ENCODE data around the gene CHCHD6.

CHCHD6 gene

DNA sequence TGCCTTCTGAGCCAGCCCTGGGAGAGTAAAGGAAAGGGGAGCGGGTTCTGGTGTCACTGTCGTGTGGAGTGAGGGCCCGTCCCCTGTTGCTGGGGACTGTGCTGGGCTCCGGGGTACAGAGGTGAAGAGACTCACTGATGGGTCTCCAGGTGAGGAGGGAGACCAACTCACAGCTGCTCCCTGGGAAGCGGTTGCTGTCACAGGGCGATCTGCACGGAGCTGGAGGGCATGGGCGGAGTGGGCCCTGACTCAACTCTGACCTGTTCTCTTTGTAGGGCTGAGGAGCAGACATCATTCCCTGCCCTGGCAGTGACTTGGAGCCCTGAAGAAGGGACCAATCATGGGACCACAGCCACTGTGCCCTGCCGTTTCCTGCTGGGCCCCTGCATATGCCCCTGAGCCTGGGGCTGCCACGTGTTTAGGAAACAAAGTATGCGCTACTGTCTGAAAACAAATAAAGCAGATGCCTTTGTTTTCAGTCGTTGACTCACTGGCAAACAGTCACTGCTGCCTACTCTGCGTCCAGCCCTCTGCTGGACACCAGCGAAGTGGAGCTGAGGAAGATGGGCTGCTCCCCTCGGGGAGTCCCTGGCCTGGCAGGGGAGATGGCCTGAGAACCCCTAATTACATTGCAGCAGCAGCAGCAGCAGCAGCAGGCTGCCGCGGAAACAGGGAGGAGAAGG is 256.0 kb downstream of the CHCHD6 start:
- H3K9me3 ChIP-seq (ENCODE audit: low read length): no peaks in the 10 kb centered on the region
- H3K4me1 ChIP-seq (ENCODE audit: insufficient read depth, low read length): peaks cover 17% of the 10 kb centered on the region

DNA sequence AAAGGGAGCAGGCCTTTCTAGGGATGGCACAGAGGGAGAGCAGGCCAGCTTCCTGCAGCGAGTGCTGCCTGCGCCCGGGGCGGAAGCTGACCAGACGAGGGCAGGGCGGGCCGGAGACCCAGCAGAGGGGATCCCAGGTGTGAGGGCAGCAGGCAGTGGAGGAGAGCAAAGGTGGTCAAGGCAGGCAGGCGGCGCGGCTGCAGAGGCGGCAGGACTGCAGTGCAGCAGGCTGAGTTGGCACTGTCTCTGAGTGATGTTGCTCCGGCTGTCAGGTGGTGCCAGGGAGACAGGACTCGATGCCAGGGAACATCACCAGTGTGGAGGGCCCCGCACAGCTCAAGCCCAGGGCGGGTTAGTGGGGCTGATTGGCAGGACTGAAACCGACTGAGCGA is 256.6 kb downstream of the CHCHD6 start:
- no peaks in the 10 kb centered on the region for H3K27me3 ChIP-seq (ENCODE audit: insufficient read depth, low read length)
- peaks cover 17% of the 10 kb centered on the region for H3K4me1 ChIP-seq (ENCODE audit: insufficient read depth, low read length)
- no peaks in the 10 kb centered on the region for H3K36me3 ChIP-seq (ENCODE audit: insufficient read depth, low read length)
- H3K4me3 ChIP-seq (ENCODE audit: low read length): no peak overlapping the region
- H3K9me3 ChIP-seq (ENCODE audit: low read length): no peaks in the 10 kb centered on the region
- no peak overlapping the region for H2AFZ ChIP-seq (ENCODE audit: low read depth, low read length)

More for the DNA sequence above, 256.0 kb downstream of the CHCHD6 start:
- Histone ChIP-seq H3K27me3 (ENCODE audit: insufficient read depth, low read length) (no peaks in the 10 kb centered on the region), H3K36me3 (ENCODE audit: insufficient read depth, low read length) (no peaks in the 10 kb centered on the region), H2AFZ (ENCODE audit: low read depth, low read length) (no peak overlapping the region), H3K4me3 (ENCODE audit: low read length) (no peak overlapping the region)

DNA sequence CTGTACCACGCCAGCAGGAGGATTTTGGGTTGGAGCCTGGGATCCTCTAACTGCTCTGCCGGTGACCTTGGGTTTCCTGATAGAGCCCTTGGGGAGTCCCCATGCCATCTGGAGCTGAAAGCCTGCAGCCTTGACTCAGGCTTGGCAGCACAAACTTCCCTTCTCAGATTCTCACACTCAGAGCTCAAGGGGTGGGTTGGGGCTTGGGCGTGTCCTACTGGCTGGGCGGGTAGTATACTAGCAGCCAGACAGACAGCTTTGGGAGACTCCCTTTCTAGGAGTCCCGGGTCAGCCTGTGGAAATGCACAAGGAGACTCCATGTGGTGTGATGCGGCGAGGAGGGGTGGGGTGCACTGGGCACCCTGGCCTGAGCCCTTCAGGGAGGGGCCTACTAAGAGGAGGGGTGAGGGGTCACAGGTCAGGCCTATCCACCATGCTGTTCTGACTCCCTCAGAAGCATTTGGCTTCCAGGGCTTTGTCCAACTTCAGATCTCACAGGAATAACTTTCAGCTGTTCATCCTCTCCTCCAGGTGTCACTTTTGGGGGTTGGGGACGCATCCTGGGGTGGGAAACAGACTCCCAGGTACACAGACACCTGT is 257.3 kb downstream of the CHCHD6 start:
- Histone ChIP-seq H3K36me3 (ENCODE audit: insufficient read depth, low read length) (no peaks in the 10 kb centered on the region), H2AFZ (ENCODE audit: low read depth, low read length) (no peak overlapping the region), H3K27me3 (ENCODE audit: insufficient read depth, low read length) (no peaks in the 10 kb centered on the region), H3K4me1 (ENCODE audit: insufficient read depth, low read length) (peaks cover 17% of the 10 kb centered on the region), H3K4me3 (ENCODE audit: low read length) (no peak overlapping the region), H3K9me3 (ENCODE audit: low read length) (no peaks in the 10 kb centered on the region)

DNA sequence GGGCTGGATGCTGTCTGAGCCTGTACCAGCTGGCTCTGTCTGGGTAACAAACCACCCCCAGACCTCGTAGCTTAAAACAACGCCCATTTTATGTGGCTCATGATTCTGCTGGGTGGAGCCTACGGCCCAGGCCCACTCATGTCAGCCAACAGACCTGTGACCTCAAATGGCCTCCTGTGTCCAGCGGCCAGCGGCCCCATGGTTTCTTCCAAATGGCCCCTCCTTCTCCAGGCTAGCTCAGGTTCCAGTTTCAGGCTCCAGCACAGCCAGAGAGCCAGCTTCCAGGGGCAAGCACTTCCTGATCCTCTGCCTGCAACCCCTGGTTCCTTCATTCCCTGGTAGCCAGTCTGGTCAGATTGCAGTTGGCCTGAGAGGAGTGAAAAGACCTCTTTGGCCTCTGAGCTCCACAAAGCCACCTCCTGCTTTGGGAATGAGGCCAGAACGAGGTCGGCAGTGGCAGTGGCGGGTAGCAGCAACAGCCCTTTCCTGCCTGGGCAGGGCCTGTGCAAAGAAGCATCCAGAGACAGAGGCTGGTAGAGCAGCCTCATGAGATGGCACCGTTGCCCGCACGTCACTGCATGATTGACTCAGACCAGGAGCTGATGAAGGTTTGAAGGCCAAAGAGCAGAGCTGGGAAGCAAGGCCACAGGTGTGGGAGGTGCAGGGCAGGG is 257.9 kb downstream of the CHCHD6 start:
- no peaks in the 10 kb centered on the region for H3K9me3 ChIP-seq (ENCODE audit: low read length)
- no peaks in the 10 kb centered on the region for H3K36me3 ChIP-seq (ENCODE audit: insufficient read depth, low read length)
- no peak overlapping the region for H2AFZ ChIP-seq (ENCODE audit: low read depth, low read length)
- peaks cover 17% of the 10 kb centered on the region for H3K4me1 ChIP-seq (ENCODE audit: insufficient read depth, low read length)
- H3K27me3 ChIP-seq (ENCODE audit: insufficient read depth, low read length): no peaks in the 10 kb centered on the region
- no peak overlapping the region for H3K4me3 ChIP-seq (ENCODE audit: low read length)

DNA sequence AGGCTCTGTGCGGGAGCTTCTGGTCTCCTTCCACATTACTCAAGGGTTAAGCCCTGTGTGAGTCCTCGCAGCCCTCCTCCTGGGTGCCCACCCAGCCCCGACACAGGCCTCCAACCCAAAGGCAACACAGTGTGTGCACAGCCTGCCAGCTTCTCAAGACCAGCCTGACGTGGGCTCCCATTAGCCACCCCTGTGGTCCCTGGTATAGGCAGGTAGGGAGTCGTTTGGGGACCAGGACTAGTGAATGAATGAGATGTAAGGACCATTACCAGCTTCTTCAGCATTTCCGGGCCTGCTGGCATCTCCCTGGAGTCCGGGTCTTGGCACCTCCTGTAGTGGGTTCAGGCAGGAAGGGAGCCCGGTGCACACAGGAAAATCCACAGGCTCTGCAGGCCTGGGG is 258.7 kb downstream of the CHCHD6 start:
- Histone ChIP-seq H3K27me3 (ENCODE audit: insufficient read depth, low read length) (no peaks in the 10 kb centered on the region), H3K36me3 (ENCODE audit: insufficient read depth, low read length) (no peaks in the 10 kb centered on the region), H2AFZ (ENCODE audit: low read depth, low read length) (no peak overlapping the region), H3K9me3 (ENCODE audit: low read length) (no peaks in the 10 kb centered on the region), H3K4me3 (ENCODE audit: low read length) (no peak overlapping the region), H3K4me1 (ENCODE audit: insufficient read depth, low read length) (peaks cover 17% of the 10 kb centered on the region)

DNA sequence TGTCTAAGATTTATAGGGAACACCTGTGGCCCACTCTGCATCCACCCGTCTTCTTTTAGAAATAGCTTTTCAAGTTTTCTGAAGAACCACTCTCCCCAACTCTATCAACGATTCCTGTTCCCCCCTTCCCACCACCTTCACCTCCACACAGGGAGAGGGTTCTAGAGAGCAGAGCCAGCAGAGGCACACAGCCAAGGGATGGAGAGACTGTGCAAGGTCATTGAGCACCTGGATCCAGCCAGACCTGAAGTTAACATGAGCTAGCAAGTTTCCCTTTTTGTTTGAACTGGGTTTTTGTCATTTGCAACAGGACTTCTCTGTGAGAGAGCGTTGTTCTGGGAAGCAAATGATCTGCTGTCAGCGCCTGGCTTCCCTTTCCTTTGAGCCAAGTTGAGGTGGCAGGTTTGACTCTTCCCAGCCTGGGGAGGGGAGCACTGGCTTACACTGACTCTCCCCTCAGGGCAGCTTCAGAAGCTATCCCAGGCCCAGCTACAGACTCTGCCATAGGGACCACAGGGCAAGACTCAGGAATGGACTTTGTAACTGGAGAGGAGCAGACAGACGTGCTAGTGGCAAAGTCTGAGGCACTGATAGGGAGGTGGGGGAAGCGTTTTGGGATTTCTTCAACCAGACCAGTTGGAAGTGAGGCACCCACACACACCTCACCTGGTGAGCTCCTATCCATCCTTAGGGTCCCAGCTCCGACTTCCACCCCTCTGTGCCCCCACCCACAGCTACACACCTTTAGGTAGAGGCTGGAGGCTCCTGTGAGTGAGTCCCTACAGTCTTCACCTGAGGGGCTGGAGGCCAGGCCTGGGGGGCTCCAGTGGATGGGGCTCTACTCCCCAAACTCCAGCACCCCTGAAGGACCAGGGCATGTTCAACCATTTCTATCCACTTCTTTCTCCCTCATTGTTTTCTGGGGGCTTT is 259.5 kb downstream of the CHCHD6 start:
- Histone ChIP-seq H3K4me3 (ENCODE audit: low read length) (no peak overlapping the region), H3K36me3 (ENCODE audit: insufficient read depth, low read length) (no peaks in the 10 kb centered on the region), H3K27me3 (ENCODE audit: insufficient read depth, low read length) (no peaks in the 10 kb centered on the region), H3K4me1 (ENCODE audit: insufficient read depth, low read length) (peaks cover 20% of the 10 kb centered on the region), H3K9me3 (ENCODE audit: low read length) (no peaks in the 10 kb centered on the region), H2AFZ (ENCODE audit: low read depth, low read length) (no peak overlapping the region)

DNA sequence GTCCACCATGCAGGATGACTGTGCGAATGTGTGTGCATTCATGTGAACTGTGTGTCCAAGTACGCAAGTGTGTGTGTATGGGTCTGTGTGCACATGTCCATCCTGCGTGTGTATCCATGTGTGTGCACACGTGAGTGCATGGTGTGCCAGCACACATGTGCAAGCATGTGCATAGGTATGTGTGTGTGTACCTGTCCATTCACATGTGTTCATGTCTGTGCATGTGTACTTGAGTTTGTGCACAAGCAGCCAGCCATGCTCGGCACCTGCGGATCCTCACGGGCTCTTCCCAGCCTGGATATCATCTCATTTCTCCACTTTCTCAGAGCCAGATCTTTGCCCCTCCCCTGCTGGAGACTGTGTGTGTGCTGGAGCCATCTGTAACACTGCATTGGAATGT is 260.2 kb downstream of the CHCHD6 start:
- Histone ChIP-seq H3K4me1 (ENCODE audit: insufficient read depth, low read length) (peaks cover 21% of the 10 kb centered on the region), H3K9me3 (ENCODE audit: low read length) (no peaks in the 10 kb centered on the region), H3K27me3 (ENCODE audit: insufficient read depth, low read length) (no peaks in the 10 kb centered on the region), H2AFZ (ENCODE audit: low read depth, low read length) (no peak overlapping the region), H3K36me3 (ENCODE audit: insufficient read depth, low read length) (no peaks in the 10 kb centered on the region), H3K4me3 (ENCODE audit: low read length) (no peak overlapping the region)

DNA sequence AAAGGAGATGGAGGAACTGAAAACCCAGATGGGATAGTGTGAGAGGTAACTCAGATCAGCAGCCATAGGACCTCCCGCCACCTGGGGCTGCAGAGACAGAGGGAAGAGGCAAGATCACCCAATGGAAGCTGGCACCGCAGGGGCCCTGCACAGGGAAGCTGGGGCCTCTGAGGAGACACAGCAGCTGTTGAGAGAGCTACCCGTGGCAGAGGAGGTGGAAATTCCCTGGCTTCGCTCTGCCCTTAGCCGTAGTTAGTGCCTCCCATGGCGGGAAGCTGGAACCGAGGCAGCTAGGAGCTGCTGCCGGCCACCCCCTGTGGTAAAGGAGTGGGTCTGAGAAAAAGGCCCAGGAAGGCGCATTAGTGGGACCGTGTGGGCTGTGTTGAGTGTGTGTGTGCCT is 260.9 kb downstream of the CHCHD6 start:
- Histone ChIP-seq H3K36me3 (ENCODE audit: insufficient read depth, low read length) (no peaks in the 10 kb centered on the region), H3K4me3 (ENCODE audit: low read length) (no peak overlapping the region), H2AFZ (ENCODE audit: low read depth, low read length) (no peak overlapping the region), H3K4me1 (ENCODE audit: insufficient read depth, low read length) (peaks cover 18% of the 10 kb centered on the region), H3K27me3 (ENCODE audit: insufficient read depth, low read length) (no peaks in the 10 kb centered on the region), H3K9me3 (ENCODE audit: low read length) (no peaks in the 10 kb centered on the region)

DNA sequence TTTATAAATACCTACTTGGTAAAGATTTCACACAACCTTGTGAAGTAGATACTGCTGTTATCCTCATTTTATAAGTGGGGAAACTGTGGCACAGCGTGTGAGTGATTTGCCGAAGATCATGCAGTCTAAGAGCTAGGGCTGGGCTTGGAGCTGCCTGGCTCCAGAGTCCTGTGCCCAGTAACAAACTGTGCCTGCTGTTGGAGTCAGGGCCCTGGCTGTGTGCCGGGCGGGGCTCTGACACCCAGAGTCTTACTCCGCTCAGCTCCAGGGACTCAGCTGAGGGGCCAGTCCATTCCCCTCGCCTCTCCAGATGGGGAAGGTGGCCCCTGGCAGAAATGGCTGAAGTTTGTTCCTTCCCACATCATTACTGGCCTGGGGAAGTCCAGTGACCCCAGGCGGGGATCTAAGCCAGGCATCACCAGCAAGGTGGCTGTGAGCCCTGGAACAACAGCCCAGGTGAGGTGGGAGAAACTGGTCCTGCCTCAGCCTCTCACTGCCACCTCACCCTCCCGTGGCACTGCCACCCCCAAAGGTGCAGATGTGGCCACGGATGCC is 261.6 kb downstream of the CHCHD6 start:
- Histone ChIP-seq H2AFZ (ENCODE audit: low read depth, low read length) (no peak overlapping the region), H3K36me3 (ENCODE audit: insufficient read depth, low read length) (no peaks in the 10 kb centered on the region), H3K27me3 (ENCODE audit: insufficient read depth, low read length) (no peaks in the 10 kb centered on the region), H3K4me1 (ENCODE audit: insufficient read depth, low read length) (peaks cover 13% of the 10 kb centered on the region), H3K4me3 (ENCODE audit: low read length) (no peak overlapping the region), H3K9me3 (ENCODE audit: low read length) (no peaks in the 10 kb centered on the region)

DNA sequence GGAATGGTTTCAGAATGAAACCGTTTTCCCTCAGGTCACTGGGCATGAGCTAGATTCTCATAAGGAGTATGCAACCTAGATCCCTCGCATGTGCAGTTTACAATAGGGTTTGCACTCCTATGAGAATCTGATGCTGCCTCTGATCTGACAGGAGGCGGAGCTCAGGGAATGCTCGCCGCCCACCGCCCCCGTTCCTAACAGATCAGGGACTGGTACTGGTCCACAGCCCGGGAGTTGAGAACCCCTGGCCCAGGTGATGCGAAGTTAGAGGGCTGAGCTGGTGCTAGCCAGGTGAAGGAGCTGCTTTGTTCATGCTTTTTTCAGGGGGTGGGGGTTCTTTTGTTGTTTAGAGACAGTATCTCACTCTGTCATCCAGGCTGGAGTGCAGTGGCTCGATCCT is 263.3 kb downstream of the CHCHD6 start:
- no peak overlapping the region for H3K4me3 ChIP-seq (ENCODE audit: low read length)
- peaks cover 16% of the 10 kb centered on the region for H3K4me1 ChIP-seq (ENCODE audit: insufficient read depth, low read length)
- H2AFZ ChIP-seq (ENCODE audit: low read depth, low read length): no peak overlapping the region
- no peaks in the 10 kb centered on the region for H3K9me3 ChIP-seq (ENCODE audit: low read length)
- H3K27me3 ChIP-seq (ENCODE audit: insufficient read depth, low read length): no peaks in the 10 kb centered on the region
- no peaks in the 10 kb centered on the region for H3K36me3 ChIP-seq (ENCODE audit: insufficient read depth, low read length)

DNA sequence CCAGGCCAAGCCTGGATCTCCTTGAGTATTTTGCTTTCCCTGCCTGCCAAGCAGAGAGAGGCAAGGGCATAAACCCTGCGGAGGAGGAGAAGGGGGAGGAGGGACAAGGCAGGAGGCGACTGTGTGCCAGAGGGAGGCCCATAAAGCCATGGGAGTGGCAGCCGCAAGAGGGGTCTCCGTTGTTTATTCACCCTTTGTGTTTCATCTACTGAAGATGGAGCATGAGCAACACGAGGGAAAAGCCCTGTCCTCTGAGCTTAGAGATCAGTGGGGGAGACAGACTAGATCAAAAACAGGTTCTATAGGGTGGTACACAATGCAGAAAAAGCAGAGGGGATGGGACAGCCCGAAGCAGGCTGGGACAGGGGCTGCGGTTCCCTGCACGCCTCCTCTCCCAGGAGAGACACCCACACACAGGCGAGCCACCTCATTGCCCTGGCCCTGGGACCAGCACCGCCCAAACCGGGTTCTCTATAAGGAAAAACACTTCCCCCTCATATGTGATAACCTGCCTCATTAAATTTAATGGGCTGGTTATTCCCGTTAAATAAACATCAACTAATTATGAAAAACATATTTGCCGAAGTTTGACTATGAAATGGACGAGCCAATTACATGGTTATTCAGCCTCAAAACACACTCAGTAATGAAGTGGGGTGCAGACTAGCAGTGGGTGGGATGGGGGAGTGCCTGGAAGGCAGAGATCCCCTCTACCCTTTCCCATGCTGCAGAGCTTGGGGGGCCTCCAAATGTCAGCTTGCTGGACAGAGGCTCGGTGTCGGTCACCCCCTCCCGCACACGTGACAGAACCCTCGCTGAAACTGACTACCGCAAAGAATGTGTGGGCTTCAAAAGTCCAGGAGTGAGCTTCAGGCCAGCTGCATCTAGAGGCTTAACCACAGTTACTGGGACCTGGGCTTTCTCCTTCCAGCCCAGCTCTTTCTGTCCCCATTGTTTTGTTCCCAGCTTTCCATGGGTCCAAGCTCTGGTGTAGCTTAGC is 264.7 kb downstream of the CHCHD6 start:
- Histone ChIP-seq H3K27me3 (ENCODE audit: insufficient read depth, low read length) (no peaks in the 10 kb centered on the region), H3K4me3 (ENCODE audit: low read length) (no peak overlapping the region), H3K4me1 (ENCODE audit: insufficient read depth, low read length) (peaks cover 17% of the 10 kb centered on the region), H2AFZ (ENCODE audit: low read depth, low read length) (no peak overlapping the region), H3K36me3 (ENCODE audit: insufficient read depth, low read length) (no peaks in the 10 kb centered on the region), H3K9me3 (ENCODE audit: low read length) (no peaks in the 10 kb centered on the region)

DNA sequence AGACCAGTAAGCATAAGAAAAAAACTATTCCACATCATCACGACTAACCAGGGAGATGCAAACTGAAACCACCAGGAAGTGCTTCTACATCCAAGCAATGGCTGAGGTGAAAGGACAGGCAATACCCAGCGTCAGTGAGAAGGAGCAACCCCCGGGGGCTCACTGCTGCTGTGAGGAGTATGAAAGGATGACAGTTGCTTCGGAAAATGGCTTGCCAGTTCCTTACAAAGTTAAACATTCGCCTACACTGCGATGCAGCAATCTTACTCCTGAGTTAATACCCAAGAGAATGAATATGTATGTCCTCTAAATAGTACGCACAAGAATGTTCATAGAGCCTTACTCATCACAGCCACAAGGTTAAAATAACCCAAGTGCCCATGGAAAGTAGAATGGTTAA is 265.5 kb downstream of the CHCHD6 start:
- Histone ChIP-seq H2AFZ (ENCODE audit: low read depth, low read length) (no peak overlapping the region), H3K9me3 (ENCODE audit: low read length) (peaks cover under 1% of the 10 kb centered on the region), H3K4me1 (ENCODE audit: insufficient read depth, low read length) (peaks cover 17% of the 10 kb centered on the region), H3K27me3 (ENCODE audit: insufficient read depth, low read length) (no peaks in the 10 kb centered on the region), H3K36me3 (ENCODE audit: insufficient read depth, low read length) (no peaks in the 10 kb centered on the region), H3K4me3 (ENCODE audit: low read length) (no peak overlapping the region)

All from neuron (in vitro differentiated cells).